Measurements from ENCODE around the gene OTULIN.

The OTULIN gene

DNA sequence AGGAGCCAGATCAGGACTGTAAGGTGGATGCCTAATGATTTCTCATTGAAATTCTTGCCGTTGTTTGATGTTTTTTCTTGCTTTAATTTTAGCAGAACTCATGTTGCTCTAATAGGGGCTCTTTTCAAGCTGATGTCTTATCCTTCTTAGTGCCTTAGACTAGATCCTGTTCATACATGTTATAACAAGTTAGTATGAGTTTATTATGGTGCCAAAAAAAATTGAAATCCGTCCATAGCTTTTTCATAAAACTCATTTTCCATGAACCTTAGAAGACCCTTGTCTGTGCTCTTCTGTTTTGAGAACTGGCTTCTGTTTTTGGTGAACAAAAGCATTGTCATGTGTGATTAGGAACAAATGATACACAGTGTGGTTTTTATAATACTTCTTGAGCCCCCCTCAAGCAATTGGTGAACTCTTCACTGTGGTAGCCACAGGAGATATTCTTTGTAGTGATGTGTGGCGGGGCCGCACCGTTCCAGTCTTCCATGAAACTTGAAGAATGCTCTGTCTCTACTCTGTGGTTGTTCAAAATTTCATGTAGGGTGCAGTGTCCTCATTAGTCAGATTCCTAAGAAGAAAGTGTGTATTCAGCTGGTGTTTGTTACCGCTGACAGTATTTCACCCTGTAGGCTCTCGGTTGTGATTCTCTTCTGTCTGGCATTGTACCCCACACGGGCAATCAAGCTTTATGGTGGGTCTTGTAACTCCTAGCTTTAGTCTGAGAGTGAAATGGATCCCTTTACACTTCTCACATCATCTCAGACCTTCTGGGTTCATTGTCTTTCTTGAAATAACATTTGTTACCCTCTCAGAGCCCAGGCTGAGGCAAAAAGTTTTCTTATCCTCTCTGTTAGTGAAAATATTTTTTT lies 10.7 kb downstream of the OTULIN start:
- no peak overlapping the region for H3K4me3 ChIP-seq (ENCODE audit: low read depth, low read length)
- TF ChIP-seq, protein P1, sequence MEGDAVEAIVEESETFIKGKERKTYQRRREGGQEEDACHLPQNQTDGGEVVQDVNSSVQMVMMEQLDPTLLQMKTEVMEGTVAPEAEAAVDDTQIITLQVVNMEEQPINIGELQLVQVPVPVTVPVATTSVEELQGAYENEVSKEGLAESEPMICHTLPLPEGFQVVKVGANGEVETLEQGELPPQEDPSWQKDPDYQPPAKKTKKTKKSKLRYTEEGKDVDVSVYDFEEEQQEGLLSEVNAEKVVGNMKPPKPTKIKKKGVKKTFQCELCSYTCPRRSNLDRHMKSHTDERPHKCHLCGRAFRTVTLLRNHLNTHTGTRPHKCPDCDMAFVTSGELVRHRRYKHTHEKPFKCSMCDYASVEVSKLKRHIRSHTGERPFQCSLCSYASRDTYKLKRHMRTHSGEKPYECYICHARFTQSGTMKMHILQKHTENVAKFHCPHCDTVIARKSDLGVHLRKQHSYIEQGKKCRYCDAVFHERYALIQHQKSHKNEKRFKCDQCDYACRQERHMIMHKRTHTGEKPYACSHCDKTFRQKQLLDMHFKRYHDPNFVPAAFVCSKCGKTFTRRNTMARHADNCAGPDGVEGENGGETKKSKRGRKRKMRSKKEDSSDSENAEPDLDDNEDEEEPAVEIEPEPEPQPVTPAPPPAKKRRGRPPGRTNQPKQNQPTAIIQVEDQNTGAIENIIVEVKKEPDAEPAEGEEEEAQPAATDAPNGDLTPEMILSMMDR (IDR thresholded peaks at IDR 0.05; ENCODE audit: low read depth, low read length): no peak

GRCh38 chr5:14675865-14676300 lies 11.4 kb downstream of the OTULIN start:
- TF ChIP-seq, protein P1 (IDR thresholded peaks at IDR 0.05; ENCODE audit: low read depth, low read length): no peak
- H3K4me3 ChIP-seq (ENCODE audit: low read depth, low read length): peak overlapping the region; percentile 17; the same call in 1 of the 2 replicates

- TF ChIP-seq, protein P1 (IDR thresholded peaks at IDR 0.05; ENCODE audit: low read depth, low read length): no peak
- H3K4me3 ChIP-seq (ENCODE audit: low read depth, low read length): peak overlapping the region; percentile 17; the same call in 1 of the 2 replicates
These were observed 11.8 kb downstream of the OTULIN start for GRCh38 chr5:14676320-14676719.

DNA sequence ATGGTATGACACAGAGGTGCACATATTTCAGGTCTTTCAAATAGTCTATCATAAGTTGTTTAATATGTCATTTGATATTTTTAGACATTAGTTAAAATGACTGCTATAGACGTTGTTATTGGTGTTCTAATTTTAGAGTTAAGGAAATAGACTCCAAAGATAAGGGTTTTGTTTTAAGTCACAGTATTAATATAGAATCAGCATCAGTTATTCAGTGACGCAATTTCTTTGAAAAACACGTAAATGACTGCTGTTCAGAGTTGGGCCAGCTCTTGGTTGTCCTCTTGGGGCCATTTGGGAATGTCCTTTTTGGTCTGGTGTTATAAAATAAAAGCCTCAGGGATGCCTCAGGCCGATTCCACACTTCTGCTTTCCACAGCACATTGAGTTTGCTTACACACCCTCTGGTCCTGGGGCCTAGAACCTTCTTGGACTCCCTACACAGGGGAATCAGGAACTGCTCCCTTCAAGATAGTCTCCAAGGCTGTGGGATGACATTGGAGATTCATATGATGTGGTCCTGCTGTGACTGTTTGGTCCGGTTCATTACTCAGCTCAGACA lies 14.3 kb downstream of the OTULIN start:
- H3K4me3 ChIP-seq (ENCODE audit: low read depth, low read length): no peak overlapping the region
- TF ChIP-seq, protein P1 (IDR thresholded peaks at IDR 0.05; ENCODE audit: low read depth, low read length): no peak

- no peak overlapping the region for H3K4me3 ChIP-seq (ENCODE audit: low read depth, low read length)
- TF ChIP-seq, protein P1 (IDR thresholded peaks at IDR 0.05; ENCODE audit: low read depth, low read length): no peak
These were observed 15.1 kb downstream of the OTULIN start for GRCh38 chr5:14679595-14679994.

DNA sequence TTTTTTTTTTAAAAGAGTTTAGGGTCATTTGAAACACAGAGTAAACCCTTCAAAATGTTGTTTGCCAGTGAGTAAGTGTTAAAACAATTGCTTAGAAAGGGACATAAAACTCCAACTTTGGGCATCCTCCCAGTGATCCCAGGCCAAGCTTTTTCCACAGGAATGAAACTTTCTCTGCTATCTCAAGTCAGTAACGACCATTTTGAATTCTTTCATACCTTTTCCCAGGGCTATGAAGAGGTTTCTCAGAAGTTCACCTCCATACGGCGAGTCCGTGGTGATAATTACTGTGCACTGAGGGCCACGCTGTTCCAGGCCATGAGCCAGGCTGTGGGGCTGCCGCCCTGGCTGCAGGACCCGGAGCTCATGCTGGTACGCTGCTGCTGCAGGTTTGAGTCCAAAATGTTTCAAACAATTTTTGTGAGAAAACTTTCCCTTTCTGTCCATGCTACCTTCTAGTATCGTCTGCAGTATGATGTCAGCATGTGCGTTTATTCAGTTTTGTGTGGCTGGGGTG lies 16.8 kb downstream of the OTULIN start:
- H3K4me3 ChIP-seq (ENCODE audit: low read depth, low read length): no peak overlapping the region
- TF ChIP-seq, protein P1 (IDR thresholded peaks at IDR 0.05; ENCODE audit: low read depth, low read length): no peak
